OCI-LY1 (cell line): ENCODE data around the gene UMPS.
"Not testable (repeated sequence)": the region's sequence is repeated elsewhere in the genome, so short reads cannot be mapped to it uniquely, and the experiment has no call there.

ENCODE experiments used
- H2AFZ ChIP-seq: fragments of 200-600 bp; sonication (generic), shearing (Covaris generic); 2 replicates; pipeline ENCODE4 v1.6.0; 2014; ENCODE audit warnings: antibody characterized with exemption, mild to moderate bottlenecking, low read length
- H3F3A ChIP-seq: fragments of 200-600 bp; sonication (generic), shearing (Covaris generic); 2 replicates; pipeline ENCODE4 v1.6.0; 2014; ENCODE audit warnings: mild to moderate bottlenecking, antibody characterized with exemption, low read length, moderate library complexity; ENCODE audit not compliant: insufficient read depth
- H3K27ac ChIP-seq: fragments of 200-600 bp; sonication (generic); 2 replicates; pipeline ENCODE4 v1.5.1; 2014; ENCODE audit warnings: low read length, mixed run types, mild to moderate bottlenecking, low read depth; ENCODE audit not compliant: poor library complexity, severe bottlenecking
- H3K27me3 ChIP-seq: fragments of 200-600 bp; sonication (generic); 2 replicates; pipeline ENCODE4 v1.6.0; 2014; ENCODE audit warnings: antibody characterized with exemption, mild to moderate bottlenecking, low read length, moderate library complexity; ENCODE audit not compliant: insufficient read depth
- H3K36me3 ChIP-seq: fragments of 200-600 bp; sonication (generic); 2 replicates; pipeline ENCODE4 v1.6.1; 2014; ENCODE audit warnings: mild to moderate bottlenecking, antibody characterized with exemption, low read length, moderate library complexity, mixed read lengths; ENCODE audit not compliant: insufficient read depth
- H3K4me1 ChIP-seq: fragments of 200-600 bp; sonication (generic); 2 replicates; pipeline ENCODE4 v1.5.1; 2014; ENCODE audit warnings: mild to moderate bottlenecking, low read length, moderate library complexity; ENCODE audit not compliant: insufficient read depth, severe bottlenecking
- H3K4me2 ChIP-seq: fragments of 200-600 bp; sonication (generic), shearing (Covaris generic); 2 replicates; pipeline ENCODE4 v1.6.1; 2014; ENCODE audit warnings: low read length
- H3K4me3 ChIP-seq: fragments of 200-600 bp; sonication (generic); 2 replicates; pipeline ENCODE4 v1.5.1; 2014; ENCODE audit warnings: low read length, low read depth, mild to moderate bottlenecking, mixed read lengths; ENCODE audit not compliant: poor library complexity, severe bottlenecking
- H3K79me2 ChIP-seq: fragments of 200-600 bp; shearing (Covaris generic); 2 replicates; pipeline ENCODE4 v1.6.1; 2016; ENCODE audit warnings: mixed run types, low read length, mixed read lengths; ENCODE audit not compliant: insufficient read depth
- H3K9ac ChIP-seq: fragments of 200-600 bp; sonication (generic), shearing (Covaris generic); 2 replicates; pipeline ENCODE4 v1.6.1; 2014; ENCODE audit warnings: mild to moderate bottlenecking, low read length, mixed read lengths
- H3K9me2 ChIP-seq: fragments of 200-600 bp; sonication (generic), shearing (Covaris generic); 2 replicates; pipeline ENCODE4 v1.6.1; 2014; ENCODE audit warnings: low read depth, mild to moderate bottlenecking, low read length, mixed read lengths
- H3K9me3 ChIP-seq: fragments of 200-600 bp; shearing (Covaris generic); 2 replicates; pipeline ENCODE4 v1.6.1; 2014; ENCODE audit warnings: low read length, mixed read lengths
- H4K20me1 ChIP-seq: fragments of 200-600 bp; sonication (generic), shearing (Covaris generic); 2 replicates; pipeline ENCODE4 v1.6.0; 2016; ENCODE audit warnings: mild to moderate bottlenecking, low read length; ENCODE audit not compliant: insufficient read depth
- EZH2 ChIP-seq: fragments of 200-600 bp; sonication (generic), shearing (Covaris generic); IDR thresholded peaks from 2 replicates; pipeline ENCODE4 v1.8.0; 2017; ENCODE audit warnings: borderline replicate concordance, mixed run types, mild to moderate bottlenecking, antibody characterized with exemption, low read length, moderate library complexity, mixed read lengths
- TF ChIP-seq, protein P1 (sequence below): fragments of 200-600 bp; sonication (generic), shearing (Covaris generic); IDR thresholded peaks from 2 replicates; pipeline ENCODE4 v1.5.1; 2017; ENCODE audit warnings: mild to moderate bottlenecking, antibody characterized with exemption, low read length, moderate library complexity, mixed read lengths

UMPS gene

GRCh38 chr3:124787476-124788195 is 57.4 kb downstream of the UMPS start:
- no peaks in the 10 kb centered on the region for H3K4me1 ChIP-seq
- no peaks in the 10 kb centered on the region for H3K79me2 ChIP-seq
- H2AFZ ChIP-seq, result no peak overlapping the region
- TF ChIP-seq, protein P1, sequence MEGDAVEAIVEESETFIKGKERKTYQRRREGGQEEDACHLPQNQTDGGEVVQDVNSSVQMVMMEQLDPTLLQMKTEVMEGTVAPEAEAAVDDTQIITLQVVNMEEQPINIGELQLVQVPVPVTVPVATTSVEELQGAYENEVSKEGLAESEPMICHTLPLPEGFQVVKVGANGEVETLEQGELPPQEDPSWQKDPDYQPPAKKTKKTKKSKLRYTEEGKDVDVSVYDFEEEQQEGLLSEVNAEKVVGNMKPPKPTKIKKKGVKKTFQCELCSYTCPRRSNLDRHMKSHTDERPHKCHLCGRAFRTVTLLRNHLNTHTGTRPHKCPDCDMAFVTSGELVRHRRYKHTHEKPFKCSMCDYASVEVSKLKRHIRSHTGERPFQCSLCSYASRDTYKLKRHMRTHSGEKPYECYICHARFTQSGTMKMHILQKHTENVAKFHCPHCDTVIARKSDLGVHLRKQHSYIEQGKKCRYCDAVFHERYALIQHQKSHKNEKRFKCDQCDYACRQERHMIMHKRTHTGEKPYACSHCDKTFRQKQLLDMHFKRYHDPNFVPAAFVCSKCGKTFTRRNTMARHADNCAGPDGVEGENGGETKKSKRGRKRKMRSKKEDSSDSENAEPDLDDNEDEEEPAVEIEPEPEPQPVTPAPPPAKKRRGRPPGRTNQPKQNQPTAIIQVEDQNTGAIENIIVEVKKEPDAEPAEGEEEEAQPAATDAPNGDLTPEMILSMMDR, result no peak
- TF ChIP-seq EZH2, result no peak
- H3K4me3 ChIP-seq, result no peak overlapping the region
- H3K36me3 ChIP-seq, result no peaks in the 10 kb centered on the region
- H3K9ac ChIP-seq, result no peak overlapping the region
- H3F3A ChIP-seq, result no peaks in the 10 kb centered on the region
- peaks cover 4% of the 10 kb centered on the region for H3K27me3 ChIP-seq
- H3K9me3 ChIP-seq, result no peaks in the 10 kb centered on the region
- no peaks in the 10 kb centered on the region for H3K9me2 ChIP-seq
- H3K27ac ChIP-seq, result no peak overlapping the region
- no peaks in the 10 kb centered on the region for H4K20me1 ChIP-seq
- no peak overlapping the region for H3K4me2 ChIP-seq

GRCh38 chr3:124788254-124788745 is 58.0 kb downstream of the UMPS start:
- Histone ChIP-seq H3K9ac (no peak overlapping the region), H3K9me3 (no peaks in the 10 kb centered on the region), H3K4me2 (no peak overlapping the region), H3K9me2 (no peaks in the 10 kb centered on the region), H3K36me3 (no peaks in the 10 kb centered on the region), H3K4me1 (no peaks in the 10 kb centered on the region), H4K20me1 (no peaks in the 10 kb centered on the region), H3K4me3 (no peak overlapping the region), H3F3A (no peaks in the 10 kb centered on the region), H3K27me3 (peaks cover 4% of the 10 kb centered on the region), H3K27ac (no peak overlapping the region), H2AFZ (no peak overlapping the region), H3K79me2 (no peaks in the 10 kb centered on the region)
- TF ChIP-seq EZH2, result no peak
- TF ChIP-seq, protein P1, result no peak

- not testable (repeated sequence) for H3K9ac ChIP-seq, H2AFZ ChIP-seq, H3F3A ChIP-seq, H3K79me2 ChIP-seq, H4K20me1 ChIP-seq, H3K9me2 ChIP-seq, H3K27me3 ChIP-seq, H3K4me2 ChIP-seq, H3K36me3 ChIP-seq, H3K27ac ChIP-seq, H3K4me3 ChIP-seq, H3K4me1 ChIP-seq, H3K9me3 ChIP-seq
These were observed 58.9 kb downstream of the UMPS start for GRCh38 chr3:124789103-124789502.

DNA sequence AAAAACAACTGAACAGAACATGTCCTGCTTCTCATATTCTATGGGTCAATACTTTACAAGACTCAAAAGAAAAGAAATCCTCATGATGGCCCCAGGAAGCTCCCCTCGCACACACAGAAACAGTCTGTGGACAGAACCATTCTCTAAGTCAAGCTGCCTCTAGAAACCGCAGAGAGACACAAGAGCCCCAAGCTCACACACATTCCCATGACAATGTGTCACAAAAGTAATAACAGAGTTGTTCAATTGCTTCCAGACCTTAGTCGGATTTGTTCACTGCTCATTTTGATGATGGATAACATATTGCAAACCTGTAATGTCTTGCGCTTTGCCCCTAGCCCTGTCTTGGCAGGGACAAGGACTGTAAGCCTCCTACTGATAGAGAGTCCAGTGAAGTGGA is 60.9 kb downstream of the UMPS start:
- H3K79me2 ChIP-seq, result no peaks in the 10 kb centered on the region
- no peak overlapping the region for H3K4me2 ChIP-seq
- no peaks in the 10 kb centered on the region for H3K4me1 ChIP-seq
- H2AFZ ChIP-seq, result no peak overlapping the region
- H3K9ac ChIP-seq, result no peak overlapping the region
- no peaks in the 10 kb centered on the region for H3K9me2 ChIP-seq
- no peaks in the 10 kb centered on the region; the same call in none of the 2 replicates for H3K27me3 ChIP-seq
- H3K4me3 ChIP-seq, result no peak overlapping the region
- TF ChIP-seq EZH2, result no peak
- TF ChIP-seq, protein P1, result no peak
- no peaks in the 10 kb centered on the region for H3F3A ChIP-seq
- no peaks in the 10 kb centered on the region for H4K20me1 ChIP-seq
- no peak overlapping the region for H3K27ac ChIP-seq
- no peaks in the 10 kb centered on the region for H3K36me3 ChIP-seq
- H3K9me3 ChIP-seq, result no peaks in the 10 kb centered on the region
